IMR-90 (cell line): Measurements from ENCODE around the gene GCK. TPM values are rescaled to one million over a fixed set of nuclear protein-coding genes. Genes with fewer than 3 reads are reported as not detected.

ENCODE experiments used
- ATAC-seq: fragments of 200-7000 bp; cut with Tn5 transposase; 2 replicates; pipeline ENCODE4 v1.9.1; 2020; ENCODE audit warnings: low read depth, mild to moderate bottlenecking, moderate library complexity
- BruUV-seq: library from RNA; stranded (reverse); fragments of 400-500 nt; replicated peaks from 2 replicates; lab custom pipeline; 2021; lab: Mats Ljungman, UMichigan
- CTCF ChIA-PET: fragments of 300-600 bp; formaldehyde crosslinking; extraction: SDS; loops from one replicate; lab custom pipeline; 2021; ENCODE audit warnings: antibody characterized with exemption; lab: Yijun Ruan, JAX
- POLR2A ChIA-PET: fragments of 300-600 bp; sonication (Branson Sonifier 250); formaldehyde crosslinking; loops from one replicate; lab custom pipeline; 2022; ENCODE audit warnings: antibody characterized with exemption; ENCODE audit not compliant: unreplicated experiment; lab: Charles Lee
- DNase-seq: peaks from one replicate; pipeline ENCODE4 v3.0.0; 2013
- H2AFZ ChIP-seq: replicated peaks from 2 replicates; pipeline ENCODE3; 2013; ENCODE audit warnings: low read length, mild to moderate bottlenecking; ENCODE audit not compliant: poor library complexity
- H2AK5ac ChIP-seq: 2 replicates; pipeline ENCODE4 v1.6.1; 2013; ENCODE audit warnings: low read depth, low read length, inconsistent platforms
- H2AK9ac ChIP-seq: replicated peaks from 2 replicates; pipeline ENCODE3; 2013; ENCODE audit warnings: mild to moderate bottlenecking, low read depth, low read length, moderate library complexity; ENCODE audit not compliant: poor library complexity
- H2BK120ac ChIP-seq: 2 replicates; pipeline ENCODE4 v1.6.1; 2013; ENCODE audit warnings: low read depth, low read length, inconsistent platforms
- H2BK15ac ChIP-seq: 3 replicates; pipeline ENCODE4 v1.6.1; 2013; ENCODE audit warnings: low read depth, low read length, inconsistent platforms
- H2BK20ac ChIP-seq: 2 replicates; pipeline ENCODE4 v1.6.1; 2013; ENCODE audit warnings: low read depth, mild to moderate bottlenecking, inconsistent platforms, low read length, moderate library complexity
- H2BK5ac ChIP-seq: 2 replicates; pipeline ENCODE4 v1.6.1; 2013; ENCODE audit warnings: mild to moderate bottlenecking, low read depth, low read length, inconsistent platforms; ENCODE audit not compliant: poor library complexity, severe bottlenecking
- H3K14ac ChIP-seq: replicated peaks from 2 replicates; pipeline ENCODE4 v1.6.1; 2013; ENCODE audit warnings: low read depth, low read length, inconsistent platforms
- H3K18ac ChIP-seq: 2 replicates; pipeline ENCODE4 v1.6.1; 2013; ENCODE audit warnings: low read depth, low read length, control low read depth
- H3K23ac ChIP-seq: 2 replicates; pipeline ENCODE4 v1.6.1; 2013; ENCODE audit warnings: low read depth, low read length, inconsistent platforms
- H3K27ac ChIP-seq: 2 replicates; pipeline ENCODE4 v1.5.1; 2013; ENCODE audit warnings: mild to moderate bottlenecking, control low read depth, low read length; ENCODE audit not compliant: insufficient read depth
- H3K27me3 ChIP-seq: 2 replicates; pipeline ENCODE4 v1.6.1; 2013; ENCODE audit warnings: low read length; ENCODE audit not compliant: control insufficient read depth, insufficient read depth
- H3K36me3 ChIP-seq: 2 replicates; pipeline ENCODE4 v1.6.1; 2013; ENCODE audit warnings: low read length, mixed read lengths; ENCODE audit not compliant: control insufficient read depth, insufficient read depth
- H3K4ac ChIP-seq: 2 replicates; pipeline ENCODE4 v1.6.1; 2013; ENCODE audit warnings: low read depth, low read length, inconsistent platforms
- H3K4me1 ChIP-seq: 2 replicates; pipeline ENCODE4 v1.6.1; 2013; ENCODE audit warnings: low read length, mixed read lengths; ENCODE audit not compliant: control insufficient read depth, insufficient read depth
- H3K4me2 ChIP-seq: 2 replicates; pipeline ENCODE4 v1.6.1; 2013; ENCODE audit warnings: low read depth, mild to moderate bottlenecking, control low read depth, low read length, moderate library complexity
- H3K4me3 ChIP-seq: 2 replicates; pipeline ENCODE4 v1.5.1; 2013; ENCODE audit warnings: low read depth, mild to moderate bottlenecking, control low read depth, low read length, moderate library complexity; ENCODE audit not compliant: insufficient read depth
- H3K56ac ChIP-seq: 2 replicates; pipeline ENCODE4 v1.6.1; 2013; ENCODE audit warnings: low read length, inconsistent platforms; ENCODE audit not compliant: insufficient read depth; ENCODE audit errors: extremely low read depth
- H3K79me1 ChIP-seq, 2 experiments: 2 replicates each; pipeline ENCODE4 v1.6.1; 2013; ENCODE audit warnings: low read length in 2 of 2, inconsistent platforms in 1 of 2, low read depth in 1 of 2
- H3K9ac ChIP-seq: 2 replicates; pipeline ENCODE4 v1.6.1; 2013; ENCODE audit warnings: low read depth, low read length, control low read depth
- H3K9me1 ChIP-seq: 2 replicates; pipeline ENCODE4 v1.6.1; 2013; ENCODE audit warnings: low read length, inconsistent platforms; ENCODE audit not compliant: insufficient read depth
- H3K9me3 ChIP-seq: 2 replicates; pipeline ENCODE4 v1.6.1; 2013; ENCODE audit warnings: low read length; ENCODE audit not compliant: control insufficient read depth, insufficient read depth
- H4K20me1 ChIP-seq: 2 replicates; pipeline ENCODE4 v1.6.1; 2013; ENCODE audit warnings: low read length, inconsistent platforms; ENCODE audit not compliant: insufficient read depth
- H4K5ac ChIP-seq: 2 replicates; pipeline ENCODE4 v1.6.1; 2013; ENCODE audit warnings: mild to moderate bottlenecking, low read depth, low read length, control low read depth
- H4K8ac ChIP-seq, 2 experiments: 2 replicates each; pipeline ENCODE4 v1.6.1; 2013; ENCODE audit warnings: low read depth in 2 of 2, low read length in 2 of 2, control low read depth in 1 of 2, inconsistent platforms in 1 of 2
- H4K91ac ChIP-seq: 2 replicates; pipeline ENCODE4 v1.6.1; 2013; ENCODE audit warnings: low read depth, low read length, inconsistent platforms; ENCODE audit not compliant: insufficient read depth
- ELK1 ChIP-seq: fragments of 150-350 bp; IDR thresholded peaks from 2 replicates; pipeline ENCODE4 v1.6.1; 2016; ENCODE audit warnings: low read depth, mild to moderate bottlenecking, low read length, moderate library complexity, borderline replicate concordance
- FOS ChIP-seq: fragments of 150-350 bp; IDR thresholded peaks from 2 replicates; pipeline ENCODE4 v1.6.1; 2016; ENCODE audit warnings: low read depth, low read length
- MAFK ChIP-seq: IDR thresholded peaks from 2 replicates; pipeline ENCODE4 v1.6.1; 2012; ENCODE audit warnings: low read depth, low read length, improper control_type of control experiment
- MXI1 ChIP-seq: IDR thresholded peaks from 2 replicates; pipeline ENCODE4 v1.6.1; 2012; ENCODE audit warnings: low read depth, mild to moderate bottlenecking, low read length, moderate library complexity, borderline replicate concordance
- RAD21 ChIP-seq: IDR thresholded peaks from 2 replicates; pipeline ENCODE4 v1.6.1; 2012; ENCODE audit warnings: low read length, improper control_type of control experiment
- USF2 ChIP-seq: fragments of 150-350 bp; IDR thresholded peaks from 2 replicates; pipeline ENCODE4 v1.6.1; 2017; ENCODE audit warnings: mild to moderate bottlenecking, antibody characterized with exemption, low read length, low read depth
- WGBS, 2 experiments: methylation state at CpG; one replicate each; pipeline versions ENCODE4 v1.1.5 to v1.1.7; 2013; ENCODE audit warnings: missing lambda C conversion rate in 2 of 2; ENCODE audit not compliant: insufficient read length in 1 of 2; ENCODE audit errors: extremely low coverage in 2 of 2; 5-methylcytosine and 5-hydroxymethylcytosine counted together
- dilution Hi-C: fragments of 300-500 bp; cut with HindIII; formaldehyde crosslinking; loops from one replicate; pipeline ENCODE4 v1.14.3; 2018; ENCODE audit warnings: low sequenced_read_pairs; ENCODE audit not compliant: unreplicated experiment
- in situ Hi-C: fragments of 300-500 bp; cut with MboI; formaldehyde crosslinking; loops from 3 replicates; pipeline ENCODE4 v1.14.3; 2019; ENCODE audit warnings: low sequenced_read_pairs, inconsistent platforms, mixed read lengths
- intact Hi-C: fragments of 100-400 bp; cut with micrococcal nuclease; formaldehyde crosslinking; loops from 2 replicates; pipeline ENCODE4 v1.10.0; 2022
- polyA plus RNA-seq, 3 experiments: library from polyadenylated mRNA; depleted of rRNA; stranded (reverse); fragments of >200 nt; gene quantifications; 2 replicates each; pipeline ENCODE4 v1.2.3, GENCODE V29; 2012; ENCODE audit warnings: low replicate concordance in 1 of 3
- total RNA-seq: library from RNA; depleted of rRNA; stranded (reverse); fragments of >200 nt; gene quantifications from 2 replicates; pipeline ENCODE4 v1.2.3, GENCODE V29; 2012

The GCK gene
- total and polyA plus RNA-seq, 2 of the 4 experiments (the other 2 are of a cell fraction): 0.14 to 0.18 TPM

GRCh38 chr7:44189993-44190872, 994 bp upstream of the GCK start:
- ChIA-PET POLR2A (no interaction called here), CTCF (no interaction called here)
- dilution Hi-C loops: no loop called here
- Histone ChIP-seq H3K79me1 (no peaks in the 10 kb centered on the region; a peak in 1 of 4 replicates), H4K91ac (no peak overlapping the region), H2BK20ac (no peak overlapping the region), H3K4me1 (no peaks in the 10 kb centered on the region; the same call in 1 of the 2 replicates), H3K14ac (no peak overlapping the region), H4K5ac (no peak overlapping the region), H3K9ac (no peak overlapping the region), H2AFZ (no peak overlapping the region), H3K23ac (no peak overlapping the region), H2AK5ac (no peak overlapping the region), H4K20me1 (no peaks in the 10 kb centered on the region), H3K36me3 (no peaks in the 10 kb centered on the region), H2BK15ac (no peak overlapping the region), H2AK9ac (no peak overlapping the region), H3K4me2 (no peak overlapping the region), H3K4ac (no peak overlapping the region), H3K18ac (no peak overlapping the region), H2BK120ac (no peak overlapping the region), H3K9me3 (no peaks in the 10 kb centered on the region), H3K4me3 (no peak overlapping the region), H3K56ac (no peak overlapping the region), H2BK5ac (no peak overlapping the region), H3K27me3 (peaks cover 15% of the 10 kb centered on the region), H3K27ac (no peak overlapping the region), H3K9me1 (no peaks in the 10 kb centered on the region), H4K8ac (no peak overlapping the region)
- WGBS, 2 experiments: 93% methylated on average over 3 of the region's 14 CpGs; no CpG with 5 or more reads in 1 of the 2 experiments
- no TSS peak for BruUV-seq
- intact Hi-C loops: no loop called here
- TF ChIP-seq ELK1 (no peak), MAFK (no peak), RAD21 (no peak), USF2 (no peak), MXI1 (no peak), FOS (no peak)
- ATAC-seq (no peak), DNase-seq (no peak)
- in situ Hi-C loops: loop anchor here (10.0 kb wide), 1 partner anchor 65 kb away; the partner anchor contains the start of gene POLD2
